HCT116 (cell line): Measurements from ENCODE around the gene BZW2. TPM values are rescaled to one million over a fixed set of nuclear protein-coding genes. Genes with fewer than 3 reads are reported as not detected.

ENCODE experiments used
- ATAC-seq: fragments of 200-7000 bp; cut with Tn5 transposase; 2 replicates; pipeline ENCODE4 v1.9.1; 2020; ENCODE audit warnings: mild to moderate bottlenecking, moderate library complexity
- BruUV-seq: library from RNA; stranded (reverse); fragments of 400-500 nt; replicated peaks from 2 replicates; lab custom pipeline; 2021; lab: Mats Ljungman, UMichigan
- CTCF ChIA-PET: fragments of 300-600 bp; sonication (Branson Sonifier 250); formaldehyde crosslinking; loops from one replicate; lab custom pipeline; 2021; ENCODE audit warnings: antibody characterized with exemption; lab: Charles Lee
- POLR2A ChIA-PET: fragments of 300-600, 350-600 bp; sonication (Branson Sonifier 250); formaldehyde crosslinking; loops from one replicate; lab custom pipeline; 2021; ENCODE audit warnings: antibody characterized with exemption; lab: Charles Lee
- RAD21 ChIA-PET, 2 experiments: fragments of 300-600 bp; sonication (Branson Sonifier 250); formaldehyde crosslinking; loops; one replicate each; lab custom pipeline; 2023; ENCODE audit warnings: low total read pairs in 2 of 2; ENCODE audit not compliant: uncharacterized antibody in 2 of 2, unreplicated experiment in 2 of 2, low non-redundant PET in 1 of 2; lab: Charles Lee
- DNase-seq: peaks from one replicate; pipeline ENCODE4 v3.0.0-alpha.2; 2010; ENCODE audit warnings: low read depth, low spot score
- H2AFZ ChIP-seq: fragments of 200-600 bp; shearing (Covaris generic), sonication (generic); 2 replicates; pipeline ENCODE4 v1.6.1; 2017; ENCODE audit warnings: low read depth, mixed run types, mixed read lengths, antibody characterized with exemption, low read length; ENCODE audit not compliant: poor library complexity, severe bottlenecking
- H3K27ac ChIP-seq: 2 replicates; pipeline ENCODE4 v1.5.1; 2012; ENCODE audit warnings: low read depth, low read length
- H3K27me3 ChIP-seq: fragments of 200-600 bp; sonication (generic); 2 replicates; pipeline ENCODE4 v1.6.1; 2016; ENCODE audit warnings: mixed run types, low read length, mixed read lengths; ENCODE audit not compliant: insufficient read depth
- H3K36me3 ChIP-seq, 2 experiments: fragments of 200-500 bp in 1 of 2; fragments of 200-600 bp in 1 of 2; sonication (Bioruptor generic) in 1 of 2; sonication (generic) in 1 of 2; 2 replicates each; pipeline versions ENCODE4 v1.5.1 to v1.6.1; 2014 to 2016; ENCODE audit warnings: low read length in 2 of 2, inconsistent platforms in 1 of 2, mixed read lengths in 1 of 2, mixed run types in 1 of 2; ENCODE audit not compliant: insufficient read depth in 2 of 2, control insufficient read depth in 1 of 2
- H3K4me1 ChIP-seq, 2 experiments: fragments of 200-600 bp in 1 of 2; sonication (generic) in 1 of 2; 2 replicates each; pipeline versions ENCODE4 v1.5.1 to v1.6.1; 2012 to 2017; ENCODE audit warnings: low read length in 2 of 2, inconsistent platforms in 1 of 2, mild to moderate bottlenecking in 1 of 2, mixed read lengths in 1 of 2, mixed run types in 1 of 2, moderate library complexity in 1 of 2; ENCODE audit not compliant: insufficient read depth in 2 of 2, control insufficient read depth in 1 of 2
- H3K4me2 ChIP-seq: fragments of 200-600 bp; sonication (generic); 2 replicates; pipeline ENCODE4 v1.6.1; 2017; ENCODE audit warnings: mixed run types, low read length, mixed read lengths
- H3K4me3 ChIP-seq, 2 experiments: fragments of 200-600 bp in 1 of 2; sonication (generic) in 1 of 2; replicated peaks in 1 of 2; 2 replicates each; pipeline ENCODE4 v1.5.1; 2011 to 2016; ENCODE audit warnings: low read length in 2 of 2, control low read depth in 1 of 2, low read depth in 1 of 2, mild to moderate bottlenecking in 1 of 2, mixed read lengths in 1 of 2, mixed run types in 1 of 2
- H3K79me2 ChIP-seq: fragments of 200-600 bp; sonication (generic); 2 replicates; pipeline ENCODE4 v1.6.1; 2017; ENCODE audit warnings: mild to moderate bottlenecking, mixed run types, low read length, moderate library complexity, mixed read lengths; ENCODE audit not compliant: insufficient read depth
- H3K9ac ChIP-seq: fragments of 200-600 bp; sonication (generic); 2 replicates; pipeline ENCODE4 v1.6.1; 2016; ENCODE audit warnings: low read length, mixed read lengths
- H3K9me2 ChIP-seq: fragments of 200-600 bp; sonication (generic), shearing (Covaris generic); 2 replicates; pipeline ENCODE4 v1.6.1; 2017; ENCODE audit warnings: mixed run types, mild to moderate bottlenecking, moderate library complexity; ENCODE audit not compliant: insufficient read depth
- H3K9me3 ChIP-seq, 2 experiments: fragments of 200-500 bp in 1 of 2; fragments of 200-600 bp in 1 of 2; sonication (Bioruptor generic) in 1 of 2; sonication (generic) in 1 of 2; 2 replicates each; pipeline ENCODE4 v1.6.1; 2014 to 2017; ENCODE audit warnings: low read length in 2 of 2, mixed read lengths in 2 of 2, inconsistent platforms in 1 of 2, low read depth in 1 of 2, mild to moderate bottlenecking in 1 of 2, mixed run types in 1 of 2, moderate library complexity in 1 of 2; ENCODE audit not compliant: control insufficient read depth in 1 of 2, insufficient read depth in 1 of 2
- H4K20me1 ChIP-seq: fragments of 200-600 bp; sonication (generic), shearing (Covaris generic); 2 replicates; pipeline ENCODE4 v1.6.1; 2017; ENCODE audit warnings: mixed run types, mild to moderate bottlenecking, moderate library complexity; ENCODE audit not compliant: insufficient read depth
- POLR2A ChIP-seq: IDR thresholded peaks from 2 replicates; pipeline ENCODE4 v1.7.0; 2011; ENCODE audit warnings: borderline replicate concordance; ENCODE audit not compliant: insufficient read depth, insufficient read length; ENCODE audit errors: extremely low read depth
- YY1 ChIP-seq: IDR thresholded peaks from 2 replicates; pipeline ENCODE4 v1.6.1; 2011; ENCODE audit warnings: low read length, low read depth, moderate library complexity, mild to moderate bottlenecking; ENCODE audit not compliant: insufficient replicate concordance; ENCODE audit errors: extremely low read depth
- intact Hi-C: fragments of 100-400 bp; cut with micrococcal nuclease; formaldehyde crosslinking; loops from 2 replicates; pipeline ENCODE4 v1.10.0; 2022
- total RNA-seq: library from RNA; stranded (reverse); gene quantifications from one replicate; pipeline ENCODE4 v1.2.1, GENCODE V29; 2021; ENCODE audit not compliant: unreplicated experiment
- TF ChIP-seq, protein P1 (sequence below): IDR thresholded peaks from 2 replicates; pipeline ENCODE4 v1.6.1; 2012
- TF ChIP-seq, protein P2 (sequence below): IDR thresholded peaks from 2 replicates; pipeline ENCODE4 v1.6.1; 2012; ENCODE audit warnings: low read depth

Gene BZW2
- total RNA-seq, 1 experiment from 2014 or later: 119 TPM

DNA sequence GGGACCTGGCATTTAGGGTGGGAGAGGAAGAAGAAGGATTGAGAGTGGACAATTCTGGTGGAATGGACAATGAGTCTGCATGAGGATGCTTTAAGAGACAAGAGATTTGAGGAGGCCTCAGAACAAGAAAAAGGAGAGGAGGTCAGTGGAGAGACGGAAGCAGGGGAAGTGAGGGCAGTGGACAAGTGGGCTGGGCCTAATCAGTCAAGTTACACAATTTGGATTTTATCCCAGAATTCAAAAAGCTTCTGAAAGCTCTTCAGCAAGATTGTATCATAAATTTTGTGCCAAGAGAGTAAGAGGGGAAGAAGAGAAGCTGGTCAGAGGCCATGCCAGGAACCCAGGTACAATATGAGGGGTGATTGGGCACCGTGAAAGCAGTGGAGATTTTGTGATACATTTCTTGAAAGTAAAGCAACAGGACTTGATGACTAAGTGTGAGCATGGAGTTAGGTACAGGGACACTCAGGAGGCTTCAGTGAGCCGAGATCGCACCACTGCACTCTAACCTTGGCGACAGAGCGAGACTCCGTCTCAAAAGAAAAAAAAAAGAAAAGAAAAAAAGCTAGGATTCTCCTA is 88.3 kb downstream of the BZW2 start (continued):
- TF ChIP-seq, protein P1, sequence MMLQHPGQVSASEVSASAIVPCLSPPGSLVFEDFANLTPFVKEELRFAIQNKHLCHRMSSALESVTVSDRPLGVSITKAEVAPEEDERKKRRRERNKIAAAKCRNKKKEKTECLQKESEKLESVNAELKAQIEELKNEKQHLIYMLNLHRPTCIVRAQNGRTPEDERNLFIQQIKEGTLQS: no peak
- TF ChIP-seq, protein P2, sequence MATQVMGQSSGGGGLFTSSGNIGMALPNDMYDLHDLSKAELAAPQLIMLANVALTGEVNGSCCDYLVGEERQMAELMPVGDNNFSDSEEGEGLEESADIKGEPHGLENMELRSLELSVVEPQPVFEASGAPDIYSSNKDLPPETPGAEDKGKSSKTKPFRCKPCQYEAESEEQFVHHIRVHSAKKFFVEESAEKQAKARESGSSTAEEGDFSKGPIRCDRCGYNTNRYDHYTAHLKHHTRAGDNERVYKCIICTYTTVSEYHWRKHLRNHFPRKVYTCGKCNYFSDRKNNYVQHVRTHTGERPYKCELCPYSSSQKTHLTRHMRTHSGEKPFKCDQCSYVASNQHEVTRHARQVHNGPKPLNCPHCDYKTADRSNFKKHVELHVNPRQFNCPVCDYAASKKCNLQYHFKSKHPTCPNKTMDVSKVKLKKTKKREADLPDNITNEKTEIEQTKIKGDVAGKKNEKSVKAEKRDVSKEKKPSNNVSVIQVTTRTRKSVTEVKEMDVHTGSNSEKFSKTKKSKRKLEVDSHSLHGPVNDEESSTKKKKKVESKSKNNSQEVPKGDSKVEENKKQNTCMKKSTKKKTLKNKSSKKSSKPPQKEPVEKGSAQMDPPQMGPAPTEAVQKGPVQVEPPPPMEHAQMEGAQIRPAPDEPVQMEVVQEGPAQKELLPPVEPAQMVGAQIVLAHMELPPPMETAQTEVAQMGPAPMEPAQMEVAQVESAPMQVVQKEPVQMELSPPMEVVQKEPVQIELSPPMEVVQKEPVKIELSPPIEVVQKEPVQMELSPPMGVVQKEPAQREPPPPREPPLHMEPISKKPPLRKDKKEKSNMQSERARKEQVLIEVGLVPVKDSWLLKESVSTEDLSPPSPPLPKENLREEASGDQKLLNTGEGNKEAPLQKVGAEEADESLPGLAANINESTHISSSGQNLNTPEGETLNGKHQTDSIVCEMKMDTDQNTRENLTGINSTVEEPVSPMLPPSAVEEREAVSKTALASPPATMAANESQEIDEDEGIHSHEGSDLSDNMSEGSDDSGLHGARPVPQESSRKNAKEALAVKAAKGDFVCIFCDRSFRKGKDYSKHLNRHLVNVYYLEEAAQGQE: no peak
- TF ChIP-seq, all 23 proteins: peak for 0

DNA sequence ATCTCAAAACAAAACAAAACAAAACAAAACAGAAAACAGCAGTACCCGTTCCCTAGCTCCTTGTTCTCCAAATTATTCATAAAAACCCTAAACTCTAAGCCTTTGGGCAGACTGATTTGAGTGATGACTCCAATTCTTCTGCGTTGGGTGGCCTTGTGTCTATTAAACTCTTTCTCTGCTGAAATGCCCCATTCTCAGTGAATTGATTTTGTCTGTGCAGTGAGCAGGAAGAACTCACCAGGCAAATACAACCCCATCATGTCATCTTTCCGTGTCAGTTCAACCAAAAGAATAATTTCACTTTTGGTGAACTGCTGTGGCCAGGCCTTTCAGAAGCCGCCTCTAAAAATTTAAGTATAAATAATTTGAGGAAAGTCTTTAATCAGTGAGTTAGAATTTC is 89.0 kb downstream of the BZW2 start:
- no peak overlapping the region for H2AFZ ChIP-seq
- no peaks in the 10 kb centered on the region for H3K36me3 ChIP-seq
- no peak overlapping the region for H3K9ac ChIP-seq
- RAD21 ChIA-PET: no interaction called here
- no peak overlapping the region for H3K27ac ChIP-seq
- DNase-seq: no peak
- no TSS peak for BruUV-seq
- no peaks in the 10 kb centered on the region for H4K20me1 ChIP-seq
- no peaks in the 10 kb centered on the region for H3K9me2 ChIP-seq
- H3K4me1 ChIP-seq: peaks cover 0 to 5% of the 10 kb centered on the region in 2 experiments; a peak in 2 of 4 replicates
- no peak for ATAC-seq
- no peaks in the 10 kb centered on the region for H3K79me2 ChIP-seq
- CTCF ChIA-PET: no interaction called here
- POLR2A ChIA-PET: no interaction called here
- no peak overlapping the region for H3K4me3 ChIP-seq
- intact Hi-C loops: no loop called here
- no peaks in the 10 kb centered on the region for H3K27me3 ChIP-seq
- no peak overlapping the region for H3K4me2 ChIP-seq
- no peaks in the 10 kb centered on the region for H3K9me3 ChIP-seq
- TF ChIP-seq POLR2A (no peak), YY1 (no peak)
